UCSD-AML1 (cell line): ENCODE data around the gene MYO18B.

Experiments used
- DNase-seq: peaks from one replicate; lab custom pipeline; 2025; ENCODE audit not compliant: unreplicated experiment; lab: John Stamatoyannopoulos, UW

Gene MYO18B

DNA sequence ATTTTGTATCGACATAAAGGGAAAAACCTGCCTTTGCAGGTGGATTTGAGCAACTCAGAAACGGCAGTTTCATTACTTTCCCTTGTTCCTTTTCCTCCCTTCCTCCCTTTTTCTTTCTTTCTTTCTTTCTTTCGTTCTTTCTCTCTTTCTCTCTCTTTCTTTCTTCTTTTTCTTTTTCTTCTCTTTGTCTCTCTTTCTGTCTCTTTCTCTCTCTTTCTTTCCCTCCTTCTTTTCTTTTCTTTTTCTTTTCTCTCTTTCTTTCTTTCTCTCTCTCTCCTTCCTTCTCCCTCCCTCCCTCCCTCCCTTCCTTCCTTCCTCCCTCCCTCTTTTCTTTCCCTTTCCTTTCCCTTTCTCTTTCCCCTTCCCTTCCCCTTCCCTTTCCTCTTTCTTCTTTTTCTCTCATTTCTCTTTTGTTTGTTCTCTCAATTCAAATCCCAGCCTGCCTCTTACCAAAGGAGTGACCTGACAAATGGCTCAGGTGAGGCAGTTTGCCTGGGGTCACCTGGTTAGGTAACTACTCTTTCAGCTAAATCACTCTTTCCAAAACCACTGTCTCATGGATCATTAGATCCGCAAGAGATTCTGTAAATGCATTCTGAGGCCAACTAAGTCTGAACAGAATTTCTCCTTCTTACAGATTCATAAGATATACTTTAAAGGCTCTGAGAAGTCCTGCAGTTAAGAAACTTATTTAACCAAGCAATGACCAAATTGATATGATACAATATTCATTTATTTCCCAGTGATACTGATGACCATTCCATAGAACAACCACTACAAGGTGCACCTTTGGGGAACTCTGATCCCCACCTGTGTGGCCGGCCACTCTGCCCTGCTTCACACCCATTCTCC lies 75.3 kb downstream of the MYO18B start:
- no peak for DNase-seq

DNA sequence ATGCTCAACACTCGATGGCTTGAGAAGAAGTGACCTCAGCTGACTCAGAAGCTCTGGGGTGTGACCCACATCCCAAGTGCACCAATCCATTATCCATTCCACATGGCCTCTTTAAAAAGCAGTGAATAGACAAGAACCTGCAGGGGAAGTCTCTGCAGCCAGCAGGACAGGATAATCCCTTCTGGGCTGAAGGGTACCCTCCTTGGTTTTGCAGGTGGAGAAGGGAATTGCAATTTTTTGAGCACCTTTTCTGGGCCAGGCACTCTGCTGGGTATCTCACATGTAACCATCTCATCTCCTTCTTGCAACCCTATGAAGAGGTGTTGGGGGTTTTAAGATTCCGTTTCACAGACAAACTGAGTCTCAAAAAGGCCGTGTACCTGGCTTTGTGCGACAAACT lies 76.6 kb downstream of the MYO18B start:
- no peak for DNase-seq

DNA sequence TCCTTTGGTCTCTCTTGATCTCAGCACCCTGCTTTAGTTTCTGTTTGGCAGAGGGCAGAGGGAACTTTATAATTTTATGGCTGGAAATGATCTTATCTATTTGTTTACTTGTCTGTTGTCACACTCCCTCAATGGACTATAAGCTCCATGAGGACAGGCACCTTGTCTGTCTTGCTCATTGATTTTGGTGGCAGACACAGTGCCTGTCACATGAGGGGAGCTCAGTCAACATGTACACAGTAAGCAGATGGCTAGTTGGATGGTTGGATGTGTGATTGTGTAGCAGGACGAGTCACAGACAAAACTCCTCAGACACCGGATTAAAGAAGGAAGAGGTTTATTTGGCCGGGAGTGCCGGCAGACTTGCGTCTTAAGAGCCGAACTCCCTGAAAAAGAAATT lies 80.4 kb downstream of the MYO18B start:
- DNase-seq, result no peak

DNA sequence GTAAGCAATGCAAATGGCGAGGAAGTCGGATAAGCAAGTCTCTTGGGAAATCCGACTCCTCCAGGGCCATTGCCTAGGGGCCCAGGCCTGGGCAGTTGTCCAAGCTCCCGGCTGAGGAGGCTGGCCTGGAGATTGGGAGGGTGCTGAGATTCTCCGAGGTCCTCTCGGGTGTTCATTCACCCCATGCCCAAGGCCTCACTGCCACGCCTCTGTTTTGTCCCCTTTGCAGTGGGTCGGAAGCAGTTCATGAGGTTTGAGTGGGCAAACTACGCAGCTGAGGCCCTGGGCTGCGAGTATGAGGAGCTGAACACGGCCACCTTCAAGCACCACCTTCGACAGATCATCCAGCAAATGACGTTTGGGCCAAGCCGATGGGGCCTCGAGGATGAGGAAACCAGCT lies 81.3 kb downstream of the MYO18B start:
- no peak for DNase-seq

DNA sequence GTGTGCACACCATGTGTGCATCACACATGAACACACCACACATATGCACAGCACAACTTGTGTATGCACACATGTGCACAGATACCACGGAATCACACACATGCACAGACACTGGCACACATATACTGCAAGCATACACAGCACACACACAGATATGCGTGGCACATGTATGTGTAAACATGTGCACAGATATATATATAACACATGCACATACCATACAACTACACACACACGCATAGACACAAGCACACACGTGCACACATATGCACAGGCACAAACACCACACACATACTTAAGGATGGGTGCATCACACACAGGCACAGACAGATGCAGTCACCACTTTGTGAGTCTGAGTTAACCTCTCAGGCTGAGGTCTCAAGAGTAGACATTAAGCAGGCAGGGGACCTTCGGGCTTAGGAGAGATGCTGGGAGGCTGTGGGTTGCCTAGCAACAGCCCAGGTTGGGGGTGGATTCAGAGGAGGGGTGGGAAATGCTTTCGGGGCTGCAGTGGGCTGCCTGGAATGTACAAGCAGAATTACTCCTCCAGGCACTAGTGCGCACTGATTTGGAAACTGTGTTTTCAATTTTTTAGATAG lies 82.9 kb downstream of the MYO18B start:
- no peak for DNase-seq

DNA sequence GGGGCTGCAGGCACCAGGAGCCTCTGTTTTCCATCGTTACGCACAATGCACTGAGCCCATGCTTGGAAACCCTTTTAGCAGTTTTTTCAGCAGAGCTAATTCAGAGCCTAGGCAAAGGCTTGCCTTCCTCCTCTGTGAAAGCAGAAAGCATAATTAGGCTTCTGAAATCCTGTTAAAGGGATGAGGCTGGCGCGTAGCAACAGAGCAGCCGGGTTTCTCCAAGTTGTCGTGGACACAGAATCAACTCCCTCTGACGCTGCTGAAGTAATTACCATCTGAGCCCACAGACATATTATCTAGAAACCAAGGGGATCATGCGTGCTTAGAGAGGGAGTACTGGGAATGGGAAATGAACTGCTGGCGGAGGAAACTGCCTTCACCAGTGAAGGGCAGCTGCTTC lies 85.4 kb downstream of the MYO18B start:
- DNase-seq, result no peak

DNA sequence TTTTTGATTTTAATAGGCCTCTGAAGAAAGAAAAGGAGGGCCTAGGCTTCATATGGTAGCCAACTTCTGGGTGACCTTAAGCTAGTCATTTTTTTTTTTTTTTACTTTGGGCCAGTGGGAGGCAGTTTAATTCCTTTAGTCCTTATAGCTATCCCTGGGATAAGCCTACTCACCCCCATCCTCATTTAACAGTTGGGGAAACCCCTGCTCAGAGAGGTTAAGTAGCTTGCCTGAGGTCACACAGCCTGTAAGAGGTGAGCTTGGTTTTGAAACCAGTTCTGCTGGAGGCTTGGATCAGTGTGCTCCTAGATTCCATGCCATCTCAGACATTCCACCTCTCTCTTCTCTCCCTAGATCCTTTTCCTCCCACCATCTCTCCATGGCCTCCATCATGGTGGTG lies 86.4 kb downstream of the MYO18B start:
- DNase-seq, result no peak

DNA sequence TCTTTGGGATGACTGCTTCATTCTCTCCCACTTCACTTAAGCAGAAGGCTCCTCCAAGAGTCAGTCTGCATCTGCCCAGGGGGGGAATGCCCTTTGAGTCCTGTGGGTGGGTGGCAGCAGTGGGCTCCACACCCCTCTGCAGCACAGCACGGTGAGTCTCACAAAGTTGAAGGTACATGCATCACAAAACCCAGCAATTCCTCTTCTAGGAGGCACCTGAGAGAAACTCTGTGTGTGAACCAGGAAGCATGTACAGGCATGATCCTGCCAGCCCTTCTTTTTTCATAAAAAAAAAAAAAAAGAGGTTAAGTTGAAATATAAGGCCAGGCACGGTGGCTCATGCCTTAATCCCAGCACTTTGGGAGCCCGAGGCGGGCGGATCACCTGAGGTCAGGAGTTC lies 87.2 kb downstream of the MYO18B start:
- no peak for DNase-seq

DNA sequence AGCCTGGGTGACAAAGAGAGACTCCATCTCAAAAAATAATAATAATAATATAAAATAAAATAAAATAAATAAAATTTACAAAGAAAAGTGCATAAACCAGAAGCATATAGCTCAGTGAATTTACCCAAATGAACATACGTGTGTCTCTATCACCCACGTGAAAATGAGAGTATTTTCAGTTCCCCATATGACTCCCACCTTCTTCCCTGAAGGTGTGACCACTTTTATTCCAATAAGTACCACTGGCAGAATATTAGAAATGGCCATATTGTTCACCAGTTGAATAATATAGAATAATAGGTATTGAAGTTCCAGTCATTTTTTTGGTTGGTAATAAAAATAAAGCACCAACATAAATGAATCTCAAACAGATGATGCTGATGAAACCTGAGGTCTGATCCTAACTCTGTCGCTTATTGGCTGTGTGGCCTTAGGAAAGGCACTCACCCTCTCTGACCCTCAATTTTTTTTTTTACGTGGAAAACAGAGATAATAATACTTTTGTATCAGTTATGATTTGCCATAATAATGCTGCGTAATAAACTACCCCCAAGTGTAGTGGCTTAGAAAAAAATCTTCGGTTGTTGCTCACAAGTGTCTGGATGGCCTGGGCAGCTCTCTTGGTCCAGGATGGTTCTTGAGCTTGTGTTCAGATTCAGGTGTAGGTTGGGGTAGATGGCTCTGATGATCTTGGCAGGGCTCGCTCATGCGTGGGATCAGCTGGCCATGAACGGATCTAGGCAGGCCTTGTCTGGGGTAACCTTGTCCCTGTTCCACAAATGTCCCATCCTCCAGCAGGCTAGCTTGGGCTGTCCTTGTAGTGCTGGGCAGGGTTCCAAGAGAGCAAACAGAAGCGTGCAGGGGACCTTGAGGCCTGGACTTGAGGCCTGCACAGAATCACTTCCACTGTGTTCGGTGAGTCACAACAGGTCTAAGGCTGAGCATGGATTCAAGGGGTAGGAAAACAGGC lies 88.1 kb downstream of the MYO18B start:
- no peak for DNase-seq

DNA sequence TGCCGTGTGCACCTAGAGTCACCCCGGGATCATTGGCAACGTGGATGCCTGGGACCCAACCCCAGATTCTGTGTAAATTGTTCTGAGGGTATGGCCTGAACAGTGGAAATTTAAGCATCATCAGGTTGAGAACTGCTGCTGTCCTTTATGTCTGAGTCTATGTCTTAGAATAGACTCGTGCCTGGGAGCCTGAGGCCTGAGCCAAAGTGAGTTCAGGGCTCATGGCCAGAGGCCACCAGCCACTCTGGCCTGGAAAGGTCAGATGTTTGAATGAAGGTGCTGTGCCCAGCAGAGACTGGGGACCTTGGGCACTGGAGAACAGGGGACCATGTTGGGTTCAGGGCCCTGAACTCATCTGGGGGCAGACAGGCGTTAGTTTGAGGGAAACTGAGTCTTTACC lies 91.1 kb downstream of the MYO18B start:
- no peak for DNase-seq

DNA sequence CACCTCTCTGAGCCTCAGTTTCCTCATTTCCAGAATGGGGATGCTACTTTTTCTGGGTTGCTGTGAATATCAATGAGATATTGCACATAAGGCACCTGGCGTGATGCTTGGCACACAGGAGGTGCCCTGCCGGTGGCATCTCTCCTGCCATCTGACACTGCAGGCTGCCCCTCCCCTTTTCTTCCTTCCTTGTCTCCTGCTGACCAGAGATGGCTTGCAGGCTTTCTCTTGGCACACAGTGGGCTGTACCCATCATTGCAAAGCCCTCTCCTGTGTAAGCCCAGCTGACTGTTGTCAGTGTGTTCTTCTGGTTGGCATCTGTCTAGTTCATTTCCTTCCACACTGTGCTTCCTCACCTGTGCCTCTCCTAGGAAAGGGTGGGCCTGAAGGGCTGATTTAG lies 91.7 kb downstream of the MYO18B start:
- no peak for DNase-seq

DNA sequence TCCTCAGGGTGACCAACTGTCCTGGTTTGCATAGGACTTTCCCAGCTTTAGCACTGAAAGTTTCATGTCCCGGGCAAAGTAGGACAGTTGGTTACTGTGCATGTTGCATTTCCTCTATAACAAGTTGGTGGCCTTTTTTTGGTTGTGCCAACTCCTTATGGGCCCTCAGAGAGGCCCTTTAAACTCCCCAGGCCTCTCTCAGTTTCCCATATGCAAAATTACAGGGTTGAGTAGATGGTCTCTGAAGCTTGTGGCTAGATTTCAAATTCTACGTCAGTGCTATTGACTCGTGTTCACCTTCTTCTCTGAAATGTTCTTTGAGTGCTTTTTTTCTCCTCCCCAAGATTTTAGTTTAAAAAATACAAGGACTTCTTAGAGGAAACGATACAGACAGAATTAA lies 92.5 kb downstream of the MYO18B start:
- no peak for DNase-seq

DNA sequence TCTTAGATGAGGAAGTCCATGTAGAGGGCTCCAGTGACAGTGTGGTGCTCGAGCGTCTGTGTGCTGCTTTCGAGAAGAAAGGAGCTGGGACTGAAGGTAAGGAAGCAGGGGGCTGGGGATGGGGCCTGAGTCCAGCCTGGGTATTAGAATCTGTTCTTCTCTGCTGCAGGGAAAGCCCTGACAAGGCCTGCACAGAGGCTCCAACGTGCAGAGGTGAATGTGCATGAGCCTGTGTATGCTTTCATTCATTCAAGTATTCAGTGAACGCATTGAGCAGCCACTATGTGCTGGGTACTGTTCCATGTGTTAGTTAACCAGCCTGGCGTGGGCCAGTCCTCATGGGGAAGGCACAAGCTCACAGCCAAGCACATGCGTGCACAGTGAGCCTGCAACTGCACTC lies 93.4 kb downstream of the MYO18B start:
- no peak for DNase-seq

DNA sequence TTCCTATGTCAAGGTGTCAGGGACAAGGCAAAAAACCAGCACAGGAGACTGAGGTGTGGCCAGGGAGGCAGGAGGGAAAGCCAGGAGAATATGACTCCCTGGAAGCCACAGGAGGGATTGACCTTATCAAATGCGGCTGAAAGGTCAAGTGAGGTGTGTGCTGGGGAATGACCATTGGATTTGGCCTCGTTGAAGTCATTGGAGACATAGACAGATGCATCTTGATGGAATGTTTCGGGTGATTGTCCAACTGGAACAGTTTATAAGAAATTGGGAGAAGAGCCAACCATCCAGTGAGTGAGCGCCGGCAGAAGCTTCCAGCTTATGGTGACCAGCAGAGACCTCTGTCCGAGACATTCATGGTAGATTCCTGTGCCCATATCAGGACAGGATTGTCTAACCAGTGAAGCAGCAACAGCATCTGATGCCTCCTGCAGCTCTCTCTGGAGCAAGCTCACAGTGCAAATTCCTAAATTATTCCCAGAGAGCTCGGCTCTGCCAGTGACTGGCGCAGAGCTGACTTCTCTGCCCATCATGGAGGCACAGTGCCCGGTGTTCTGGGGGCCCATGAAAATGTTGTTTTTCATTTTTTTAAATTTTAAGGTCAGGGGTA lies 95.4 kb downstream of the MYO18B start:
- no peak for DNase-seq

DNA sequence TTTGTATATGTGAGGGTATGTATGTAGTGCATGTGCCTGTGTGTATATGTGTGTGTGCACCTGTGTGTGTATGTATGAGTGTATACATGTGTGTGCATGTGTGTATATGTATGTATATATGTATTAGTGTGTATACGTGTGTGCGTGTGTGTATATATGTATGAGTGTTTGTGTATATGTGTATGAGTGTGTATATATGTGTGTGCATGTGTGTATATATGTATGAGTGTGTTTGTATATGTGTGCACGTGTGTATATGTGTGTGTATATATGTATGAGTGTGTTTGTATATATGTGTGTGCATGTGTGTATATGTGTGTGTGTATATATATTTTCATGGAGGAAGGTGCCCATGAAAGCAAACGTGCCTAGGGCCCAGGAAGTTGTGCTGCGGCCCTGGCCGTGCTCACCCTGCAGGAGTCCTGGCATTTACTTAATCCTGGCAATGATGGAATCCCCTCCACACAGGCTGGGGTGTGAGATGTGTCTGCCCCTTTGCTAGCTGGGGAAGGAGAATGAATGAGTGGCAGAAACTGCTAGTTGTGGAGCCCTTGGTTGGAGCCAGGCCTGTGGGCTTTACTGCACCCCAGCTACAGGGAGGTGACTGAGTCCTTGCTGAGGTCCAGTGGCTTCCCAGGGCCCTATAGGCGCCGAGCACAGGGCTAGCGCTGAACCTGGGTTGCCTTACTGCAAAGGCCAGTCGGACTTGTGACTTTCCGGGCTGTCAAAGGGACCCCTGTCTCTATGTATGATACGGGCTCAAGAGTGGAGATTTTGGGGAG lies 97.2 kb downstream of the MYO18B start:
- DNase-seq, result no peak

DNA sequence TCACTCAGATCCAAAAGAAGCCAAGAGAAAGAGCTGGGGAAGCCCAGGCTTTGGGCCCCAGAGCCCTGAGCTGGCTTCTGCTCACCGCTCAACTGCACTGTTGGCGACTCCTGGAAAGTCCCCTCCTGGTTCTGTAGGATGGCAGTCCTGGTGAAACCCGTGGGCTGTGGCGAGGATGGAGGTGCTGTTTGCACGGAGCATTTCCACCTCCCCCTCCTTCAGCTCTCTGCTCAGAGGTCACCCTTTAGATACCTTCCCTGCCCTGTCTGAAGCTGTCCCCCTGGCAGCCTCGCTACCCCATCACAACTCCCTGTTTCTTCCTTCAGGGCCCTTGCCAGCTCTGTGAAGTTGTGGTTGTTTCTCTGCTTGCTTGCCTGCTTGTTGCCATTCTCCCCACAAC lies 97.8 kb downstream of the MYO18B start:
- no peak for DNase-seq

DNA sequence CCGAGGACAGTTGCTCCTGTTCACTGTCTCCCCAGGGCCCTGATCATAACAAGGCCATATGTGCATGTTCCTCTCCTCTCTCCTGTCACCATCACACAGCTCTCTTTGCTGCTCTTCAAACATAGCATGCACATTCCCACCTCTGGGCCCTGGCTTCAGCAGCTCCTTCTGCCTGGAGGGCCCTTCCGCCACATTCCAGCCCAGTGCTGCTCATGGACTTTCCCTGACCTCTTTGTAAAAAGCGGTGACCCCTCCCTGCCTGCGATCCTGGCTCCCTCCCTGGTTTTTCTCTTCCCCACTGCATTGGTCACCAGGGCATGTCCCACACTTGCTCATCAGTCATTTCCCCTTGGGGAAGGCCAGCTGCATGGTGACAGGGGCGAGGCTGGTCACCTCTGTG lies 98.2 kb downstream of the MYO18B start:
- DNase-seq, result no peak

DNA sequence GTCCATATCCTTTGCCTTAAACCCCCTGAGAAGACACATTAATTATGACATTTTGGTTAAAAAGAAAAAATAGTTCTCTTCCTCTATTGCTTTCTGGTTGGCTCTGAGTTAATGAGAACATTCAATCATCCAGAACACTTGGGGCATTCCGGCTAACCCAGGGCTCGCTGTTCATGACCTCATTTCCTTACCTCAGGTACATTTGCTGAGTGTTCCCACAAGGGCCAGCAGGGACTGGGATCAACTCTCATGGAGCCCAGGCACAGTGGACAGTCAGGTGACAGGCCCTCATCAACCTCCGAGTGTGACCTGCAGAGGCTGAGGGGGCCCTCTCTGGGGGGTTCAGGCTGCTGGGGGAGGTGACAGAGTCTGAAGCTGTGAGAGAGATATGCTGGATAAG lies 98.9 kb downstream of the MYO18B start:
- no peak for DNase-seq

DNA sequence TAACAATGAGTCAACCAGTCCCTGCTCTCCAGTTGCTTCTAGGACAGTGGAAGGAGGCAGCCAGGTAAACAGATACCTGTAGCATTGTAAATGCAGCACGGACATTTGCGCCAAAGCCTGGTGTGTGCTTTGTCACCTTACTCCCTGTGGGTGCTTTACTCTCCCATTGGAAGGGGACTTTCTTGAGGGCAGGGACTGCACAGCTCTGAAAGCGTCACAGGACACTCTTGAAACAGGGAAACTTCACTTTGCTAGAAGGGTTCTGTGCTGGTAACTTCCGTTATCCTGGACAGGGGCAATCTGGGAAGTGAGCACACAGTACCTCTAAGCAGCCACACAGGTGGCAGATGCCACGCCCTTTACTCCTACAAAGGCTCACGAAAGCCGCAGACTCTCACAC lies 99.8 kb downstream of the MYO18B start:
- no peak for DNase-seq

DNA sequence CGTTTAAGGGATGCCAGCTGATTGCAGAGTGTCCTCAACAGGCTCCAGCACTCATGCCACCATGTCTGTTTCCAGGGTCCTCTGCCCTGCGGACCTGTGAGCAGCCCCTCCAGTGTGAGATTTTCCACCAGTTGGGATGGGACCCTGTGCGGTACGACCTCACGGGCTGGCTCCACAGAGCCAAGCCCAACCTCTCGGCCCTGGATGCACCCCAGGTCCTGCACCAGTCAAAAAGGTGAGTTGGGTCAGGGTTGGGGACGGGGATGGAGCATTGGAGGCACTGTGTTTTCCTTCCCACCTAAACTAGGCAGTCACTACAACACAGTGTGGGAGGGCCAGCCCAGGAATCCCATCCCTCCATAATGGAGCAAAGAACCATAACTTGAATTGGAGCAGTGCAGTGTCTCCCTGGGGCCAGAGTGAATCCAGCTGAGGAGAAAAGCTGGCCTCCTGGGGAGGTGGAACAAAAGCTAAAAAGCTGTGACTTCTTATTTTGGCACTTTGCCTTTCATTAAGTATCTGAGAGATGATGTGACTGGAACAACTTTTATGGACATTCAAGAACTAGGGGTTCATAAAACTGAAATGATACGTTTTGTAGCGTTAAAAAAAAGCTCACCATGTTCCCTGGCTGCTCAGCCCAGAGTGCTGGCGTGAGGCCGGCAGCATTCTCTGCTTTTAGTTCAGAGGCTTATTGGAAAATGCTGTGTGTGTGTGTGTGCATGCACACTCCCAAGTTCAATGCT lies 101.8 kb downstream of the MYO18B start:
- DNase-seq, result no peak
